Measurements from ENCODE around the gene MAP1LC3B2.

MAP1LC3B2 gene

GRCh38 chr12:116528065-116528464 lies 31.1 kb upstream of the MAP1LC3B2 start:
- Histone ChIP-seq H3K27me3 (ENCODE audit: insufficient read depth, poor library complexity, severe bottlenecking) (no peaks in the 10 kb centered on the region), H3K4me3 (replicated peaks; ENCODE audit: insufficient read depth, low read length) (no peak overlapping the region), H3K27ac (replicated peaks) (no peak overlapping the region)
- no peak for TF ChIP-seq SPI1 (IDR thresholded peaks at IDR 0.05; ENCODE audit: borderline replicate concordance, low read depth)
- no peak for TF ChIP-seq POLR2AphosphoS5 (IDR thresholded peaks at IDR 0.05; ENCODE audit: low read depth)
- TF ChIP-seq, protein P1, sequence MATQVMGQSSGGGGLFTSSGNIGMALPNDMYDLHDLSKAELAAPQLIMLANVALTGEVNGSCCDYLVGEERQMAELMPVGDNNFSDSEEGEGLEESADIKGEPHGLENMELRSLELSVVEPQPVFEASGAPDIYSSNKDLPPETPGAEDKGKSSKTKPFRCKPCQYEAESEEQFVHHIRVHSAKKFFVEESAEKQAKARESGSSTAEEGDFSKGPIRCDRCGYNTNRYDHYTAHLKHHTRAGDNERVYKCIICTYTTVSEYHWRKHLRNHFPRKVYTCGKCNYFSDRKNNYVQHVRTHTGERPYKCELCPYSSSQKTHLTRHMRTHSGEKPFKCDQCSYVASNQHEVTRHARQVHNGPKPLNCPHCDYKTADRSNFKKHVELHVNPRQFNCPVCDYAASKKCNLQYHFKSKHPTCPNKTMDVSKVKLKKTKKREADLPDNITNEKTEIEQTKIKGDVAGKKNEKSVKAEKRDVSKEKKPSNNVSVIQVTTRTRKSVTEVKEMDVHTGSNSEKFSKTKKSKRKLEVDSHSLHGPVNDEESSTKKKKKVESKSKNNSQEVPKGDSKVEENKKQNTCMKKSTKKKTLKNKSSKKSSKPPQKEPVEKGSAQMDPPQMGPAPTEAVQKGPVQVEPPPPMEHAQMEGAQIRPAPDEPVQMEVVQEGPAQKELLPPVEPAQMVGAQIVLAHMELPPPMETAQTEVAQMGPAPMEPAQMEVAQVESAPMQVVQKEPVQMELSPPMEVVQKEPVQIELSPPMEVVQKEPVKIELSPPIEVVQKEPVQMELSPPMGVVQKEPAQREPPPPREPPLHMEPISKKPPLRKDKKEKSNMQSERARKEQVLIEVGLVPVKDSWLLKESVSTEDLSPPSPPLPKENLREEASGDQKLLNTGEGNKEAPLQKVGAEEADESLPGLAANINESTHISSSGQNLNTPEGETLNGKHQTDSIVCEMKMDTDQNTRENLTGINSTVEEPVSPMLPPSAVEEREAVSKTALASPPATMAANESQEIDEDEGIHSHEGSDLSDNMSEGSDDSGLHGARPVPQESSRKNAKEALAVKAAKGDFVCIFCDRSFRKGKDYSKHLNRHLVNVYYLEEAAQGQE (IDR thresholded peaks at IDR 0.05; ENCODE audit: insufficient replicate concordance, low read depth): no peak
- TF ChIP-seq, protein P2, sequence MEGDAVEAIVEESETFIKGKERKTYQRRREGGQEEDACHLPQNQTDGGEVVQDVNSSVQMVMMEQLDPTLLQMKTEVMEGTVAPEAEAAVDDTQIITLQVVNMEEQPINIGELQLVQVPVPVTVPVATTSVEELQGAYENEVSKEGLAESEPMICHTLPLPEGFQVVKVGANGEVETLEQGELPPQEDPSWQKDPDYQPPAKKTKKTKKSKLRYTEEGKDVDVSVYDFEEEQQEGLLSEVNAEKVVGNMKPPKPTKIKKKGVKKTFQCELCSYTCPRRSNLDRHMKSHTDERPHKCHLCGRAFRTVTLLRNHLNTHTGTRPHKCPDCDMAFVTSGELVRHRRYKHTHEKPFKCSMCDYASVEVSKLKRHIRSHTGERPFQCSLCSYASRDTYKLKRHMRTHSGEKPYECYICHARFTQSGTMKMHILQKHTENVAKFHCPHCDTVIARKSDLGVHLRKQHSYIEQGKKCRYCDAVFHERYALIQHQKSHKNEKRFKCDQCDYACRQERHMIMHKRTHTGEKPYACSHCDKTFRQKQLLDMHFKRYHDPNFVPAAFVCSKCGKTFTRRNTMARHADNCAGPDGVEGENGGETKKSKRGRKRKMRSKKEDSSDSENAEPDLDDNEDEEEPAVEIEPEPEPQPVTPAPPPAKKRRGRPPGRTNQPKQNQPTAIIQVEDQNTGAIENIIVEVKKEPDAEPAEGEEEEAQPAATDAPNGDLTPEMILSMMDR (IDR thresholded peaks at IDR 0.05; ENCODE audit: insufficient read depth, low read length): no peak
- no peak for TF ChIP-seq GABPA (IDR thresholded peaks at IDR 0.05; ENCODE audit: low read depth)
- DNase-seq (ENCODE audit: low read depth in 1 of 2, low spot score in 1 of 2): no peak

- no peak overlapping the region for H3K27ac ChIP-seq (replicated peaks)
Observed at GRCh38 chr12:116528498-116528897, 30.7 kb upstream of the MAP1LC3B2 start.

GRCh38 chr12:116529048-116529447 lies 30.1 kb upstream of the MAP1LC3B2 start:
- DNase-seq (ENCODE audit: low read depth in 1 of 2, low spot score in 1 of 2): no peak
- Histone ChIP-seq H3K4me3 (replicated peaks; ENCODE audit: insufficient read depth, low read length) (no peak overlapping the region), H3K27me3 (ENCODE audit: insufficient read depth, poor library complexity, severe bottlenecking) (no peaks in the 10 kb centered on the region), H3K27ac (replicated peaks) (no peak overlapping the region)
- TF ChIP-seq SPI1 (IDR thresholded peaks at IDR 0.05; ENCODE audit: borderline replicate concordance, low read depth): no peak

More at GRCh38 chr12:116528498-116528897, 30.7 kb upstream of the MAP1LC3B2 start:
- TF ChIP-seq SPI1 (IDR thresholded peaks at IDR 0.05; ENCODE audit: borderline replicate concordance, low read depth) (no peak), POLR2AphosphoS5 (IDR thresholded peaks at IDR 0.05; ENCODE audit: low read depth) (no peak), GABPA (IDR thresholded peaks at IDR 0.05; ENCODE audit: low read depth) (no peak)
- TF ChIP-seq, protein P1 (IDR thresholded peaks at IDR 0.05; ENCODE audit: insufficient replicate concordance, low read depth): no peak
- TF ChIP-seq, protein P2 (IDR thresholded peaks at IDR 0.05; ENCODE audit: insufficient read depth, low read length): no peak
- DNase-seq (ENCODE audit: low read depth in 1 of 2, low spot score in 1 of 2): no peak
- no peak overlapping the region for H3K4me3 ChIP-seq (replicated peaks; ENCODE audit: insufficient read depth, low read length)
- H3K27me3 ChIP-seq (ENCODE audit: insufficient read depth, poor library complexity, severe bottlenecking): no peaks in the 10 kb centered on the region

DNA sequence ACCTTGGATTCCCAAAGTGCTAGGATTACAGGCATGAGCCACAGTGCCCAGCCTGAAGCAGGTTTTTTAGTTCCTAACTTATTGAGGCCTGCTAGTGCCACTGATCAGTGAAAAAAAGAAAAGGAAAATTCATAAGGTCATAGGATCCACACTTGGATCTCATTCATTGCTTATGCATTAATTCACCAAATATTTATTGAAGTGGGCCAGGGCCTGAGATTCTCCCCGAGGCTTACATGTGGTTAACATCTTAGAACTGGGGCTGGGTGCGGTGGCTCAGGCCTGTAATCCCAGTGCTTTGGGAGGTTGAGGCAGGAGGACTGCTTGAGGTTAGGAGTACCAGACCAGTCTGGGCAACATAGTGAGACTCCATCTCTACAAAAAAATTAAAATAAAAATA lies 29.5 kb upstream of the MAP1LC3B2 start:
- Histone ChIP-seq H3K27me3 (ENCODE audit: insufficient read depth, poor library complexity, severe bottlenecking) (no peaks in the 10 kb centered on the region), H3K4me3 (replicated peaks; ENCODE audit: insufficient read depth, low read length) (no peak overlapping the region), H3K27ac (replicated peaks) (no peak overlapping the region)
- TF ChIP-seq, protein P1 (IDR thresholded peaks at IDR 0.05; ENCODE audit: insufficient replicate concordance, low read depth): no peak
- TF ChIP-seq, protein P2 (IDR thresholded peaks at IDR 0.05; ENCODE audit: insufficient read depth, low read length): no peak
- no peak for TF ChIP-seq SPI1 (IDR thresholded peaks at IDR 0.05; ENCODE audit: borderline replicate concordance, low read depth)
- TF ChIP-seq GABPA (IDR thresholded peaks at IDR 0.05; ENCODE audit: low read depth): no peak
- TF ChIP-seq POLR2AphosphoS5 (IDR thresholded peaks at IDR 0.05; ENCODE audit: low read depth): no peak
- no peak for DNase-seq (ENCODE audit: low read depth in 1 of 2, low spot score in 1 of 2)
